HG02623 (cell line): ENCODE results near the gene NCF1.
A peak's percentile ranks its signal among the peaks of the same experiment; 100 is the strongest.
"Not testable (repeated sequence)": the region's sequence is repeated elsewhere in the genome, so short reads cannot be mapped to it uniquely, and the experiment has no call there.

Experiments
- ATAC-seq: cut with Tn5 transposase; IDR thresholded peaks from one replicate; pipeline ENCODE4 v1.9.1; 2021; ENCODE audit warnings: moderate library complexity; ENCODE audit not compliant: unreplicated experiment

Gene NCF1

GRCh38 chr7:74773760-74774750 lies at the start of gene NCF1:
TSS of gene NCF1 (plus strand) at chr7:74774011. CDS start at chr7:74774032, 21 bp downstream.
- ATAC-seq: peak; percentile 65

DNA sequence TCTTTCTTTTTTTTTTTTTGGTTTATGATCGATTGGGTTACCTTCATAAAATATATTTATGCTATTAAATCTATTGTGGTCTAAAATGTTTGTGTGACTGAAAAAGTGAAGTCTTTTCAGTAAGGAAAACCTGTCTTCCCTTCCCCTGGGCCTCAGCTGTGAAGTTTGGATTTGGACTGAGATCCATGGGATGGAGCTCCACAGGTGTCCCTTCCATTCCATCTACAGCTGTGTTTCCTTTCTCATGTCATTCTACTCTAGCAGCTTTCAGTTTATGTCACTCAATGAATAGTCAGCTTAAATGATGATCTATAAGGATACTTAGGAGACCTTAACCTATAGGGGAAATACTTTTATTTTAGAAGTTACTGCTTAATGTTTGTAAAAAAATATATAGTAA lies 48.0 kb upstream of the NCF1 start:
- no peak for ATAC-seq

DNA sequence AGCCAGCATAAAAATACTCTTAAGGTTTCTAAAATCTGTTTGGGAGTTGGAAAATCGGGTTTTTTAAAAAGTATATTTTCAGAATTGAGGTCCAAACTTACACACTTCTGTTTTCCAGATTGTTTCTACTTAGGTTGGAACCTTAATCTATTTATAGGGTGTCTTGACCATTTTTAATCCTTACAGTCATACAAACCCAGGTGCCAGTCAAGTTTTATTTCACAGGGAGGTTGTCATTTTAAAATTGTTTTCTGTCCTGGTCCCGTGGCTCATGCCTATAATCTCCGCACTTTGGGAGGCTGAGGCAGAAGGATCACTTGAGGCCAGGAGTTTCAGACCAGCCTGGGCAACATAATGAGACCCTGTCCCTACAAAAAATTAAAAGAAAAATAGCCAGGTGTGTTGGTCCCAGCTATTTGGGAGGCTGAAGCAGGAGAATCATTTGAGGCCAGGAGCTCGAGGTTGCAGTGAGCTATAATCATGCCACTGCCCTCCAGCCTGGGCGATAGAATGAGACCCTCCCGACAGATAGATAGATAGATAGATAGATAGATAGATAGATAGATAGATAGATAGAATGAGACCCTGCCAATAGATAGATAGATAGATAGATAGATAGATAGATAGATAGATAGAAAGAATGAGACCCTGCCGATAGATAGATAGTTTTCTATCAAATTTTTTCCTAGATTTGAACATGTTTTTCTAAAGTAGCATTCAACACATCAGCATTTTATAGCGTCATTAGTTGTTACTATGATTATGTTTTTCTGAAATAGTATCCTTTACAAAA lies 47.3 kb upstream of the NCF1 start:
- ATAC-seq: no peak

- ATAC-seq: not testable (repeated sequence)
Observed at GRCh38 chr7:74728686-74729085, 45.1 kb upstream of the NCF1 start.

DNA sequence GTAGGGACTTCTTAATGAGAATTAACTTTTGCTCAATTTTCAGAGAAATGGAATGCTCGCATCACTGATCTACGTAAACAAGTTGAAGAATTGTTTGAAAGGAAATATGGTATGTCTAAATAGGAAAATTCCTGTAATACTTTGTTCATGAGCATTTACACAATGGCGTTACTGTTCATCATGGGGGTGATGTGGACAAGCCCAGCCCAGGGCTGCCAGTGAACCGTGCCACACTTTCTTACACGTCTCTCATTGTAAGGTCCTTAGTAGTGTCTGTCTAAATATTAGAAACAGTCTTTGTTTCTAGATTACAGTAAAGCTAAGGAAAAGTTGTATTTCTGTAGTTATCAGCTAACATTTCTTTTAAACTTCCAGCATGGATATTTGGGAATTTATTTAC lies 43.6 kb upstream of the NCF1 start:
- not testable (repeated sequence) for ATAC-seq

- not testable (repeated sequence) for ATAC-seq
Observed at GRCh38 chr7:74739974-74740703, 33.7 kb upstream of the NCF1 start.

DNA sequence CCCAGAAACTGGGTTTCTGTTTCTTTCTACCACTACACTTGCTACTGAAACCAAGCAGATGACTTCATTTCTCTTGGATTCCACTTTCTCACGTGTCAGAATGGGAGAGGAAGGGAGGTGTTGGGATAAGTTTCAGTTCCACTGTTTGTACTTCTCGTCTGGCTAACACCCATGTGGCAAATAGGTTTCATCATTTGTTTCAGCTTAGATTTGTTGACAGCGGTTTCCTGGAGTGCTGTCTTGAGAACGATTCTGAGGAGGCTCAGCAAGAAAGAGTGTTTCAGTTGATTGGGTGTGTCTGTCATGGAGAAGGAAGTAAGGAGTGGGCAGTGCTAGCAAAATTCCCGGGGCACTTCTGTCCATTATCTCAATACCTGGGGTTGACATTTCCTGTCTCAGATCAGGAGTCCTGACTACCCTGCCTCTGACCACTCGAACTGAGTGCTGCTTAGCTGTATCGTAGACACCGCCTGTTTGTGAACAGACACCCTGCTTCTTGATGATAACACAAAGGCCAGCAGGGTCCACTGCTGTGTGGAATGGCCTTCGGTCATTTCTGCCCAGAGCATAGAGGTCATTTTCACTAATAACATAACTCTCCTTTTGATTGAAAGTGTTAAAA lies 29.8 kb upstream of the NCF1 start:
- ATAC-seq: not testable (repeated sequence)

DNA sequence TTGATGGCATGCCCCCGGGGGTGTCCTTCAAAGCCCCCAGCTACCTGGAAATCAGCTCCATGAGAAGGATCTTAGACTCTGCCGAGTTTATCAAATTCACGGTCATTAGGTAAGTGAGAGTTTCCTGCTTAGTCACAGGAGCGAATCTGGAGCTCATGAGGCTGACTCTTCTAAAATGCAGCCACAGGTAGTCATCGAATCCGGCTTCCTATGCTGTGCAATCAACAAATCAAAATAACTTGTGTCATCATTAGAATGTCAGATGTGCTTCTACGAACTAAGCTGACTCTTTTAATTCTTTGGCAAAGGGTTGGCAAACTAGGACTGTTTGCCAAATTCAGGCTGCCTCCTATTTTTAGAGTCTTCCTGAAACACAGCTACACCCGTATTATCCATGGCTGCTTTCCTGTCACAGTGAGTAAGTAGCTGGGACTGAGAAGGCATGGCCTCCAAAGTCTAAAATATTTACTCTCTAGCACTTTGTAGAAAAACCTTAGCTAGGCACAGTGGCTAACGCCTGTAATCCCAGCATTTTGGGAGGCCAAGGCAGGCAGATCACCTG lies 19.8 kb upstream of the NCF1 start:
- ATAC-seq: not testable (repeated sequence)

DNA sequence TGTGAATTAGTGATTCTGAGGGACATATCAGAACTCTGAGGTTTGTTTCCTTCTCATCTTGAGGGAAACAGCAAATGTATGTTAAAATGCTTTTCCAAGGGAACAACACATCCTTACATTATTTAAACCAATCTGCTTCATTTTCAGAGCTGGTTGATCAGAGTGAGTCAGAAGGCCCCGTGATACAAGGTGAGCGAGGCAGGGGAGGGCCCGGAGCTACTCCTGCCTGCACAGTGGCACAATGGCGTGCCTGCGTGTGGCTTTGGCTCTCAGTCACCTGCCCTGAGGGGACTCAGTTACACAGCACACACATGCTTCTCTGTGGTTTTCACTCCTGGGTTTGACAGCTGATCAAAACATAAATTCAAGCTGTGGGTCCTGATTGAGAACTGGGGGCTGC lies 17.1 kb upstream of the NCF1 start:
- not testable (repeated sequence) for ATAC-seq

DNA sequence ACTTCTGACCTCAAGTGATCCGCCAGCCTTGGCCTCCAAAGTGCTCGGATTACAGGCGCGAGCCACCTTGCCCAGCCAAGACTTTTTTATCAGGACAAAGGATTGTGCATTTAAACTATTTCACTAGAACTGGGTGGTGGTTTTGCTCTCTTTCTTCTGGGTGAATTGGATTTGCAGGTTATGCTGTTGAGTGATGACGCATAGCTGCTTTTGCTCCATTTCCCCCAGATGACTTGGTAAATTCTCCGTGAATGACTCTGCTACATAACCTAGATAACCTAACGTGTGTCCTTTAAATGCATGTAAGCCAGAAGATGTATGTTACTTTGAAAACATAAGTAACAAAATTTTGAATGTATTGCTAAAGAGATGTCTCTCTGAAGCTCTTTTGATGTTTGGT lies 15.5 kb upstream of the NCF1 start:
- ATAC-seq: not testable (repeated sequence)

- not testable (repeated sequence) for ATAC-seq
Observed at GRCh38 chr7:74758982-74759381, 14.8 kb upstream of the NCF1 start.

- ATAC-seq: not testable (repeated sequence)
Observed at GRCh38 chr7:74765205-74765918, 8.4 kb upstream of the NCF1 start.

GRCh38 chr7:74766509-74766908 lies 7.3 kb upstream of the NCF1 start:
- not testable (repeated sequence) for ATAC-seq

DNA sequence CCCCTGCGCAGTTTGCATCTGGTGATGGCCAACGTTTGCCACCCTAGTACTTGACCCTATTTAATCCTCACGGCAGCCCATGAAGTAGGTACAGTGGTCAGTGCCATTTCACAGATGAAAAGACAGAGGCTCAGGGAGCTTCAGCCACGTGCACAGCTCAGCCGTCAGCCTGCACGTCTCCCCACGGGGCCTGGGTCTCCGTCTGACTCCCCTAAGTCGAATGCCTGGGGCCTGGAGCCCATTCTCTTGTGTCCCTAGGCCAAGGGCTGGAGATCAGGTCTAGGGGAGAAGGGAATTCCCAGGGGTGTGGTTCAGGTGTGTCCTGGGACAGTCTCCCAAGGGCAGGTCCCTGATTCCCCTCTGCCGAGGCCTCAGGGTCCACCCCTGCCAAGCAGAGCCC lies 6.8 kb upstream of the NCF1 start:
- not testable (repeated sequence) for ATAC-seq

GRCh38 chr7:74770062-74770461 lies 3.7 kb upstream of the NCF1 start:
- ATAC-seq: not testable (repeated sequence)

DNA sequence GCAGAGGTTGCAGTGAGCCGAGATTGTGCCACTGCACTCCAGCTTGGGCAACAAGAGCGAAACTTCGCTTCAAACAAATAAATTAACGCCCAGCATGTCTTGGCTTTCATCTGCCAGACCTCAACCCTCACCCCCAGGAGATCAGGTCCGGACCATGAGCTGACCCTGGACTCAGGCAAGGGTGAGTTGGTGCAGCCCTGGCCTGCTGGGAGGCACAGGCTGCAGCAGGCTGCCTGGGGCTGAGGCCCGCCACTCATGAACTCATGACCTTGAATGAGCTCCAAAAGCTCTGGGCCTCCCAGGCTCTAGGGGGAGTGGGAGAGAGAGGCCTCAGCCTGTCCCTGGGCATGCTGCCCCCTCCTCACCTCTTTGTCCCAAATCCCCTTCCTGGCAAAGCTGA lies 1.7 kb upstream of the NCF1 start:
- ATAC-seq: not testable (repeated sequence)

- peak; percentile 35 for ATAC-seq
Observed at GRCh38 chr7:74775111-74775510, 1.3 kb downstream of the NCF1 start.

GRCh38 chr7:74779053-74779452 lies 5.2 kb downstream of the NCF1 start:
- ATAC-seq: not testable (repeated sequence)

- not testable (repeated sequence) for ATAC-seq
Observed at GRCh38 chr7:74781746-74782145, 7.9 kb downstream of the NCF1 start.
